ENCODE data around the gene SEMA3E. TPM values are rescaled to one million over a fixed set of nuclear protein-coding genes. Genes with fewer than 3 reads are reported as not detected.

SEMA3E gene
- total and polyA plus RNA-seq, 10 of the 15 experiments (the other 5 are each of a cell fraction or from before 2014, with no cell fraction given), result 0.08 to 2.0 (median 0.82) TPM

DNA sequence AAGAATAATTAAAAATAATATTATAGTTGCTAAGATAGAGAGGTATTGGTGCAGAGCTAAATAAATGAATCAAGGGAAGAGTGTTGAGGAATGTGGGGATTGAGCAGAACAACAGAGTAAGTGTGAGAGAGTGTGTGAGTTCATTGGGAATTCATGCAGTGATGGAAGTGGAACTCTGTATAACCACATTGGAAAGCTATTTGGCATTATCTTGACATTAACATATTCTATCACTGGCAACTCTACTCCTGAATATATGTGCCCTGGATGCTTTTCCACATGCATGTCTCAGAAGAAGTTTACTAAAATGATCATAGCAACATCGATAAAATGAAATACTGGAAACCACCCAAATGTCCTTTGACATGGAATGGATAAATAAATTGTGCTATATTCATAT, 164.1 kb downstream of the SEMA3E start (continued):
- TF ChIP-seq, protein P1, sequence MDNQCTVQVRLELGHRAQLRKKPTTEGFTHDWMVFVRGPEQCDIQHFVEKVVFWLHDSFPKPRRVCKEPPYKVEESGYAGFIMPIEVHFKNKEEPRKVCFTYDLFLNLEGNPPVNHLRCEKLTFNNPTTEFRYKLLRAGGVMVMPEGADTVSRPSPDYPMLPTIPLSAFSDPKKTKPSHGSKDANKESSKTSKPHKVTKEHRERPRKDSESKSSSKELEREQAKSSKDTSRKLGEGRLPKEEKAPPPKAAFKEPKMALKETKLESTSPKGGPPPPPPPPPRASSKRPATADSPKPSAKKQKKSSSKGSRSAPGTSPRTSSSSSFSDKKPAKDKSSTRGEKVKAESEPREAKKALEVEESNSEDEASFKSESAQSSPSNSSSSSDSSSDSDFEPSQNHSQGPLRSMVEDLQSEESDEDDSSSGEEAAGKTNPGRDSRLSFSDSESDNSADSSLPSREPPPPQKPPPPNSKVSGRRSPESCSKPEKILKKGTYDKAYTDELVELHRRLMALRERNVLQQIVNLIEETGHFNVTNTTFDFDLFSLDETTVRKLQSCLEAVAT (IDR thresholded peaks at IDR 0.05), result no peak
- no peak for TF ChIP-seq EZH2 (IDR thresholded peaks at IDR 0.05; ENCODE audit: borderline replicate concordance, control insufficient read depth, low read depth, low read length)
- no peak for TF ChIP-seq MYB (IDR thresholded peaks at IDR 0.05; ENCODE audit: borderline replicate concordance, low read depth, low read length)

DNA sequence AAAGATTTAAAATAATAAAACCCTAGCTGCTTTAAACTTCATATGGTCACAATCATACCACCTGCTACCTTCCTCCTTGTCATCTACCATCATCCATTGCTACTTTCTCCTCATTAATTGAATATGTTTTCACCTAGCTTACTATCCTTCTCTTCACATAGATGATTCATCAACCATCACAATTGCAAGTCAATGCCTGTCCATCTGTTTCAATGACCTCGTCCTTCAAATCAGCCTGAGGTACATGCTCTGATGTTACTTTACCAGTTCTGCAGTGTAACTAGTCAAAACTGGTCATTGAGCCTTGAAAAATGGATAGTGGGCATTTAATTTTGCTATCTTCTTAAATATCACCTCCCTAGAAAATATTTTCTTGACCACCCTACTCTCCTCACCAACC, 164.7 kb downstream of the SEMA3E start:
- no peaks in the 10 kb centered on the region for H3K36me3 ChIP-seq (ENCODE audit: control insufficient read depth in 2 of 2, insufficient read depth in 2 of 2, low read length in 1 of 2)
- ChIA-PET POLR2A (interaction anchor here (0.5 to 1.4 kb wide), 2 partner anchors 11 to 43 kb away, joined by 3 read pairs; no protein-coding TSS in a partner anchor), SMC1A (ENCODE audit: uncharacterized antibody, unreplicated experiment) (no interaction called here), RAD21 (ENCODE audit: unreplicated experiment) (no interaction called here), CTCF (interaction anchor here (1.5 kb wide), 1 partner anchor 14 kb away, joined by 3 read pairs; no protein-coding TSS in a partner anchor)
- FAIRE-seq, result no peak
- no peak overlapping the region for H3K9ac ChIP-seq (ENCODE audit: control insufficient read depth, insufficient read depth, low read length)
- no peaks in the 10 kb centered on the region; the same call in 1 of the 2 replicates for H3K4me1 ChIP-seq (ENCODE audit: control insufficient read depth, insufficient read depth, low read length)
- no peak for ATAC-seq
- no peaks in the 10 kb centered on the region for H3K27me3 ChIP-seq (replicated peaks in 1 of 2; ENCODE audit: control insufficient read depth in 2 of 2, insufficient read depth in 2 of 2, low read length in 1 of 2)
- no peaks in the 10 kb centered on the region for H3K9me3 ChIP-seq (replicated peaks; ENCODE audit: control insufficient read depth, insufficient read depth, low read length)
- intact Hi-C loops (cut with micrococcal nuclease; ENCODE audit: unreplicated experiment) (no loop called here), in situ Hi-C loops (cut with MboI) (no loop called here)
- H3K4me2 ChIP-seq (ENCODE audit: control insufficient read depth, insufficient read depth), result no peak overlapping the region
- WGBS (ENCODE audit: insufficient coverage, insufficient replicate concordance, low lambda C conversion rate, missing lambda C conversion rate), result 0% methylated on average over 1 of the region's 1 CpG
- no peaks in the 10 kb centered on the region for H3K79me2 ChIP-seq (ENCODE audit: control insufficient read depth, insufficient read depth, low read length)
- no peak for DNase-seq (ENCODE audit: low read depth, low spot score)
- BruUV-seq (replicated peaks), result no TSS peak
- no peak overlapping the region for H3K4me3 ChIP-seq
- H2AFZ ChIP-seq (ENCODE audit: control insufficient read depth, low read depth, low read length), result no peak overlapping the region
- TF ChIP-seq, protein P2, sequence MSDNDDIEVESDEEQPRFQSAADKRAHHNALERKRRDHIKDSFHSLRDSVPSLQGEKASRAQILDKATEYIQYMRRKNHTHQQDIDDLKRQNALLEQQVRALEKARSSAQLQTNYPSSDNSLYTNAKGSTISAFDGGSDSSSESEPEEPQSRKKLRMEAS (IDR thresholded peaks at IDR 0.05; ENCODE audit: low read depth, low read length), result no peak
- TF ChIP-seq BMI1 (IDR thresholded peaks at IDR 0.05; ENCODE audit: borderline replicate concordance) (no peak), STAT1 (conservative IDR thresholded peaks at IDR 0.05) (no peak), ZNF274 (IDR thresholded peaks at IDR 0.05; ENCODE audit: insufficient read depth, insufficient read length) (no peak), RUNX3 (IDR thresholded peaks at IDR 0.05; ENCODE audit: low read length) (no peak), CBX5 (IDR thresholded peaks at IDR 0.05; ENCODE audit: low read depth) (no peak)
- TF ChIP-seq, protein P3, sequence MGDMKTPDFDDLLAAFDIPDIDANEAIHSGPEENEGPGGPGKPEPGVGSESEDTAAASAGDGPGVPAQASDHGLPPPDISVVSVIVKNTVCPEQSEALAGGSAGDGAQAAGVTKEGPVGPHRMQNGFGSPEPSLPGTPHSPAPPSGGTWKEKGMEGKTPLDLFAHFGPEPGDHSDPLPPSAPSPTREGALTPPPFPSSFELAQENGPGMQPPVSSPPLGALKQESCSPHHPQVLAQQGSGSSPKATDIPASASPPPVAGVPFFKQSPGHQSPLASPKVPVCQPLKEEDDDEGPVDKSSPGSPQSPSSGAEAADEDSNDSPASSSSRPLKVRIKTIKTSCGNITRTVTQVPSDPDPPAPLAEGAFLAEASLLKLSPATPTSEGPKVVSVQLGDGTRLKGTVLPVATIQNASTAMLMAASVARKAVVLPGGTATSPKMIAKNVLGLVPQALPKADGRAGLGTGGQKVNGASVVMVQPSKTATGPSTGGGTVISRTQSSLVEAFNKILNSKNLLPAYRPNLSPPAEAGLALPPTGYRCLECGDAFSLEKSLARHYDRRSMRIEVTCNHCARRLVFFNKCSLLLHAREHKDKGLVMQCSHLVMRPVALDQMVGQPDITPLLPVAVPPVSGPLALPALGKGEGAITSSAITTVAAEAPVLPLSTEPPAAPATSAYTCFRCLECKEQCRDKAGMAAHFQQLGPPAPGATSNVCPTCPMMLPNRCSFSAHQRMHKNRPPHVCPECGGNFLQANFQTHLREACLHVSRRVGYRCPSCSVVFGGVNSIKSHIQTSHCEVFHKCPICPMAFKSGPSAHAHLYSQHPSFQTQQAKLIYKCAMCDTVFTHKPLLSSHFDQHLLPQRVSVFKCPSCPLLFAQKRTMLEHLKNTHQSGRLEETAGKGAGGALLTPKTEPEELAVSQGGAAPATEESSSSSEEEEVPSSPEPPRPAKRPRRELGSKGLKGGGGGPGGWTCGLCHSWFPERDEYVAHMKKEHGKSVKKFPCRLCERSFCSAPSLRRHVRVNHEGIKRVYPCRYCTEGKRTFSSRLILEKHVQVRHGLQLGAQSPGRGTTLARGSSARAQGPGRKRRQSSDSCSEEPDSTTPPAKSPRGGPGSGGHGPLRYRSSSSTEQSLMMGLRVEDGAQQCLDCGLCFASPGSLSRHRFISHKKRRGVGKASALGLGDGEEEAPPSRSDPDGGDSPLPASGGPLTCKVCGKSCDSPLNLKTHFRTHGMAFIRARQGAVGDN (IDR thresholded peaks at IDR 0.05), result no peak
- no peaks in the 10 kb centered on the region for H4K20me1 ChIP-seq (ENCODE audit: control insufficient read depth, insufficient read depth)
- no peak overlapping the region for H3K27ac ChIP-seq (ENCODE audit: control insufficient read depth, insufficient read depth)

All from GM12878 (cell line).